GM23338 (cell line): Measurements from ENCODE around the gene SRSF8. TPM values are rescaled to one million over a fixed set of nuclear protein-coding genes. Genes with fewer than 3 reads are reported as not detected.

ENCODE experiments used
- ATAC-seq: fragments of 200-7000 bp; cut with Tn5 transposase; 3 replicates; pipeline ENCODE4 v1.9.1; 2020
- DNase-seq: peaks from one replicate; pipeline ENCODE4 v3.0.0-alpha.2; 2015; ENCODE audit warnings: low spot score
- H2AFZ ChIP-seq: fragments of 200-600 bp; sonication (generic); 2 replicates; pipeline ENCODE4 v1.8.0; 2016; ENCODE audit warnings: antibody characterized with exemption, mild to moderate bottlenecking, moderate library complexity
- H3F3A ChIP-seq: fragments of 200-600 bp; sonication (generic); replicated peaks from 2 replicates; pipeline ENCODE4 v1.8.0; 2017; ENCODE audit warnings: antibody characterized with exemption, mixed run types, low read depth
- H3K27ac ChIP-seq: fragments of 200-600 bp; sonication (generic); 2 replicates; pipeline ENCODE4 v1.6.1; 2016; ENCODE audit warnings: low read depth
- H3K27me3 ChIP-seq: fragments of 200-600 bp; sonication (generic); 2 replicates; pipeline ENCODE4 v1.8.0; 2016; ENCODE audit warnings: mild to moderate bottlenecking, mixed run types, moderate library complexity; ENCODE audit not compliant: insufficient read depth
- H3K36me3 ChIP-seq: fragments of 200-600 bp; sonication (generic); 2 replicates; pipeline ENCODE4 v1.8.0; 2016; ENCODE audit warnings: mild to moderate bottlenecking; ENCODE audit not compliant: insufficient read depth
- H3K4me1 ChIP-seq: fragments of 200-600 bp; sonication (generic); 2 replicates; pipeline ENCODE4 v1.8.0; 2016; ENCODE audit warnings: mild to moderate bottlenecking, moderate library complexity; ENCODE audit not compliant: insufficient read depth
- H3K4me2 ChIP-seq: fragments of 200-600 bp; sonication (generic); 2 replicates; pipeline ENCODE4 v1.7.1; 2017; ENCODE audit warnings: mixed run types
- H3K4me3 ChIP-seq: fragments of 200-600 bp; sonication (generic); 2 replicates; pipeline ENCODE4 v1.6.1; 2016; ENCODE audit warnings: mixed run types
- H3K79me2 ChIP-seq: fragments of 200-600 bp; sonication (generic); replicated peaks from 2 replicates; pipeline ENCODE4 v1.8.0; 2017; ENCODE audit warnings: mild to moderate bottlenecking; ENCODE audit not compliant: insufficient read depth
- H3K9me2 ChIP-seq: fragments of 200-600 bp; sonication (generic); 2 replicates; pipeline ENCODE4 v1.8.0; 2017; ENCODE audit not compliant: insufficient read depth
- H4K20me1 ChIP-seq: fragments of 200-600 bp; sonication (generic); replicated peaks from 2 replicates; pipeline ENCODE4 v1.8.0; 2017; ENCODE audit warnings: mild to moderate bottlenecking; ENCODE audit not compliant: insufficient read depth
- H3K27ac Mint-ChIP-seq: 2 replicates; pipeline ENCODE4 v1.8.0; 2020; ENCODE audit warnings: inconsistent platforms, mild to moderate bottlenecking, moderate library complexity, mixed read lengths
- H3K27me3 Mint-ChIP-seq: 3 replicates; pipeline ENCODE4 v1.8.0; 2022; ENCODE audit warnings: low read depth, mild to moderate bottlenecking, moderate library complexity, mixed read lengths, inconsistent platforms; ENCODE audit not compliant: insufficient read depth, poor library complexity
- H3K36me3 Mint-ChIP-seq: 3 replicates; pipeline ENCODE4 v1.8.0; 2021; ENCODE audit warnings: low read depth, mild to moderate bottlenecking, inconsistent platforms, moderate library complexity, mixed read lengths
- H3K4me1 Mint-ChIP-seq: 3 replicates; pipeline ENCODE4 v1.8.0; 2020; ENCODE audit warnings: mild to moderate bottlenecking, inconsistent platforms, mixed read lengths
- H3K4me3 Mint-ChIP-seq: 3 replicates; pipeline ENCODE4 v1.8.0; 2021; ENCODE audit warnings: moderate library complexity, mild to moderate bottlenecking, inconsistent platforms, mixed read lengths
- H3K9me3 Mint-ChIP-seq: 3 replicates; pipeline ENCODE4 v1.8.0; 2020; ENCODE audit warnings: moderate library complexity, mild to moderate bottlenecking, inconsistent platforms, mixed read lengths
- CREB1 ChIP-seq: fragments of 250-450 bp; sonication (Bioruptor Pico); IDR thresholded peaks from 2 replicates; pipeline ENCODE4 v1.5.0; 2020; ENCODE audit warnings: low read depth, mild to moderate bottlenecking, moderate library complexity
- ETS1 ChIP-seq: IDR thresholded peaks from 2 replicates; pipeline ENCODE4 v1.6.1; 2016; ENCODE audit warnings: antibody characterized with exemption
- EZH2 ChIP-seq: fragments of 200-600 bp; sonication (generic); IDR thresholded peaks from one replicate; pipeline ENCODE4 v1.8.0; 2017; ENCODE audit warnings: antibody characterized with exemption, mild to moderate bottlenecking, low read depth; ENCODE audit not compliant: unreplicated experiment
- EZH2phosphoT487 ChIP-seq: fragments of 200-600 bp; sonication (generic); IDR thresholded peaks from one replicate; pipeline ENCODE4 v1.8.1; 2018; ENCODE audit warnings: antibody characterized with exemption; ENCODE audit not compliant: unreplicated experiment
- JUNB ChIP-seq: IDR thresholded peaks from one replicate; pipeline ENCODE4 v1.6.1; 2016; ENCODE audit warnings: antibody characterized with exemption; ENCODE audit not compliant: unreplicated experiment
- NANOG ChIP-seq: IDR thresholded peaks from 2 replicates; pipeline ENCODE4 v1.6.1; 2016; ENCODE audit warnings: antibody characterized with exemption, borderline replicate concordance
- POLR2AphosphoS5 ChIP-seq: IDR thresholded peaks from 2 replicates; pipeline ENCODE4 v1.6.1; 2016; ENCODE audit warnings: antibody characterized with exemption, low read depth
- REST ChIP-seq: IDR thresholded peaks from one replicate; pipeline ENCODE4 v1.6.1; 2018; ENCODE audit warnings: antibody characterized with exemption; ENCODE audit not compliant: unreplicated experiment
- STAT1 ChIP-seq: IDR thresholded peaks from one replicate; pipeline ENCODE4 v1.6.1; 2016; ENCODE audit warnings: antibody characterized with exemption; ENCODE audit not compliant: unreplicated experiment
- ZNF114 ChIP-seq: fragments of 250-450 bp; sonication (Bioruptor Pico); IDR thresholded peaks from 2 replicates; pipeline ENCODE4 v1.5.0; 2020; ENCODE audit warnings: mild to moderate bottlenecking, moderate library complexity
- ZNF331 ChIP-seq: fragments of 250-450 bp; sonication (Bioruptor Pico); IDR thresholded peaks from 2 replicates; pipeline ENCODE4 v1.5.0; 2020; ENCODE audit warnings: low read depth, mild to moderate bottlenecking, moderate library complexity
- ZNF462 ChIP-seq: fragments of 250-450 bp; sonication (Bioruptor Pico); IDR thresholded peaks from 2 replicates; pipeline ENCODE4 v1.5.0; 2020; ENCODE audit warnings: mild to moderate bottlenecking, moderate library complexity
- polyA plus RNA-seq: library from polyadenylated mRNA; unstranded; fragments of >200 nt; fragmentation: Nextera tagmentation; extraction: Ambion mirVana; gene quantifications from 2 replicates; pipeline ENCODE4 v1.2.1, GENCODE V29; 2016
- total RNA-seq: library from RNA; depleted of rRNA; stranded (reverse); fragments of >200 nt; shearing (Covaris generic); gene quantifications from 2 replicates; pipeline ENCODE4 v1.2.3, GENCODE V29; 2014
- TF ChIP-seq, protein P1 (sequence below), 2 experiments: fragments of 200-600 bp in 1 of 2; sonication (generic) in 1 of 2; conservative IDR thresholded peaks; 2 replicates each; pipeline versions ENCODE4 v1.5.1 to v1.6.1; 2016 to 2017; ENCODE audit warnings: antibody characterized with exemption in 2 of 2, low read depth in 2 of 2, mild to moderate bottlenecking in 2 of 2, moderate library complexity in 1 of 2

Gene SRSF8
- total and polyA plus RNA-seq, 2 experiments from 2014 or later, result 12.6 to 19.9 TPM

DNA sequence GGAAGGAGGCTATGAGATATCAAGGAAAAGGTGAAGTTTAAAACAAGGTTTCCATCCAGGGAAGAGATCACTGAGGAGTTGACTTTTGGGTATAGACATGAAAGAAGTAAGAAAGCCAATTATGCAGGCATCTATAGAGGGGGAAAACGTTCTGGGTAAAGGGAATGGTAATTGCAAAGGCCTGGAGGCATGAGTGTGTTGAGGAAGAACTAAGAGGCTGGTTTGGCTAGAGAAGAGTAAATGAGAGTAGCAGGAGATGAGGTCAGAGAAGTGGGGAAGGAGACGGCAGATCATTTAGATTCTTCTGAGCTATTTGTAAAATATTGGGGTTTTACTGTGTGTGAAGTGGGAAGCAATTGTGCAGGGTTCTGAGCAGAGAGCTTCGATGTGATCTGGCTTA lies 30.5 kb downstream of the SRSF8 start:
- Mint-ChIP-seq H3K36me3 (no peaks in the 10 kb centered on the region; the same call in 2 of the 3 replicates), H3K27me3 (peaks cover 4% of the 10 kb centered on the region), H3K4me3 (no peak overlapping the region), H3K4me1 (peaks cover 14% of the 10 kb centered on the region), H3K9me3 (no peaks in the 10 kb centered on the region), H3K27ac (no peak overlapping the region)
- H3K79me2 ChIP-seq, result no peaks in the 10 kb centered on the region
- H3K27me3 ChIP-seq, result peaks cover 2% of the 10 kb centered on the region
- DNase-seq (no peak), ATAC-seq (no peak)
- H4K20me1 ChIP-seq, result no peaks in the 10 kb centered on the region; the same call in 1 of the 2 replicates
- no peaks in the 10 kb centered on the region for H3F3A ChIP-seq
- no peak overlapping the region for H3K27ac ChIP-seq
- no peaks in the 10 kb centered on the region for H3K36me3 ChIP-seq
- no peak overlapping the region for H3K4me2 ChIP-seq
- no peak overlapping the region for H2AFZ ChIP-seq
- H3K9me2 ChIP-seq, result no peaks in the 10 kb centered on the region
- TF ChIP-seq NANOG, result no peak
- TF ChIP-seq ZNF114 (CRISPR knock-in tag), result no peak
- no peak for TF ChIP-seq REST
- no peak for TF ChIP-seq POLR2AphosphoS5
- no peak for TF ChIP-seq EZH2
- TF ChIP-seq CREB1, result no peak
- TF ChIP-seq ETS1, result no peak
- TF ChIP-seq, protein P1, sequence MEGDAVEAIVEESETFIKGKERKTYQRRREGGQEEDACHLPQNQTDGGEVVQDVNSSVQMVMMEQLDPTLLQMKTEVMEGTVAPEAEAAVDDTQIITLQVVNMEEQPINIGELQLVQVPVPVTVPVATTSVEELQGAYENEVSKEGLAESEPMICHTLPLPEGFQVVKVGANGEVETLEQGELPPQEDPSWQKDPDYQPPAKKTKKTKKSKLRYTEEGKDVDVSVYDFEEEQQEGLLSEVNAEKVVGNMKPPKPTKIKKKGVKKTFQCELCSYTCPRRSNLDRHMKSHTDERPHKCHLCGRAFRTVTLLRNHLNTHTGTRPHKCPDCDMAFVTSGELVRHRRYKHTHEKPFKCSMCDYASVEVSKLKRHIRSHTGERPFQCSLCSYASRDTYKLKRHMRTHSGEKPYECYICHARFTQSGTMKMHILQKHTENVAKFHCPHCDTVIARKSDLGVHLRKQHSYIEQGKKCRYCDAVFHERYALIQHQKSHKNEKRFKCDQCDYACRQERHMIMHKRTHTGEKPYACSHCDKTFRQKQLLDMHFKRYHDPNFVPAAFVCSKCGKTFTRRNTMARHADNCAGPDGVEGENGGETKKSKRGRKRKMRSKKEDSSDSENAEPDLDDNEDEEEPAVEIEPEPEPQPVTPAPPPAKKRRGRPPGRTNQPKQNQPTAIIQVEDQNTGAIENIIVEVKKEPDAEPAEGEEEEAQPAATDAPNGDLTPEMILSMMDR (conservative IDR thresholded peaks at IDR 0.05; ENCODE audit: low read depth in 2 of 2), result no peak
- no peak for TF ChIP-seq EZH2phosphoT487
- no peak for TF ChIP-seq STAT1
- TF ChIP-seq JUNB, result no peak
- TF ChIP-seq ZNF462 (CRISPR knock-in tag), result no peak
- no peak for TF ChIP-seq ZNF331
- no peak overlapping the region for H3K4me3 ChIP-seq
- peaks cover 7% of the 10 kb centered on the region; the same call in 1 of the 2 replicates for H3K4me1 ChIP-seq
